ENCODE results near the gene POLA1.
"Not testable (repeated sequence)": the region's sequence is repeated elsewhere in the genome, so short reads cannot be mapped to it uniquely, and the experiment has no call there.

Gene POLA1

GRCh38 chrX:24796204-24796603 is 102.5 kb downstream of the POLA1 start:
- no peak for DNase-seq (ENCODE audit: low read depth in 1 of 2, low spot score in 1 of 2)

DNA sequence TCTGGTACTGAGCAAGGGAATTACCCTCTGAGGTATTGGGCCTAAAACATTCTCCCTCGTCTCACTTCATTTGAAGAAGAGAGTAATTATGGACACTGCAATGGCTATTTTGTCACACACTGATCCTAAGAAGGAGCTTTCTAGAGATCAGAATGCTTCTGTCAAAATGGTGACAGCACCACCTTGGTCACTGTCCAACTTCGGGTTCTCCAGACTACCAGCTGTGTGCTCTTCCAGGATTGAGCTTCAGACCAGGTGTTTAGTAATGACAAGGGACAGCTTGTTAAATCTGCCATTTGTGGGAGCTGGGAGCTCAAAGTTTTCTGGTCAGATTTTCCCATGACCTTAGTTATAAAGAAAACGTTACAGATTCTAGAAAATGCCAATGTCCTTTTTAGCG is 105.4 kb downstream of the POLA1 start:
- DNase-seq (ENCODE audit: low read depth in 1 of 2, low spot score in 1 of 2) = no peak

- DNase-seq (ENCODE audit: low read depth in 1 of 2, low spot score in 1 of 2) = no peak
These were observed 105.8 kb downstream of the POLA1 start for GRCh38 chrX:24799565-24799964.

GRCh38 chrX:24805201-24805600 is 111.5 kb downstream of the POLA1 start:
- DNase-seq (ENCODE audit: low read depth in 1 of 2, low spot score in 1 of 2) = no peak

DNA sequence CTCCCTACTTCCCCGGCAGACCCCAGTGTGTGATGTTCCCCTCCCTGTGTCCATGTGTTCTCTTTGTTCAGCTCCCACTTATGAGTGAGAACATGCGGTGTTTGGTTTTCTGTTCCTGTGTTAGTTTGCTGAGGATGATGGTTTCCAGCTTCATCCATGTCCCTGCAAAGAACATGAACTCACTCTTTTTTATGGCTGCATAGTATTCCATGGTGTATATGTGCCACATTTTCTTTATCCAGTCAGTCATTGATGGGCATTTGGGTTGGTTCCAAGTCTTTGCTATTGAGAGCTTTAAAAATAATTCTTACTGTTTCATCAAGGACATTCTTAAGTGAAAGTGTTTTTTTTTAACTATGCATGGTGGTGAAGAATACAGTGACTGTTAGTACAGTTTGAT is 126.1 kb downstream of the POLA1 start:
- not testable (repeated sequence) for DNase-seq (ENCODE audit: low read depth in 1 of 2, low spot score in 1 of 2)

- no peak for DNase-seq (ENCODE audit: low read depth in 1 of 2, low spot score in 1 of 2)
These were observed 134.4 kb downstream of the POLA1 start for GRCh38 chrX:24828147-24828546.

DNA sequence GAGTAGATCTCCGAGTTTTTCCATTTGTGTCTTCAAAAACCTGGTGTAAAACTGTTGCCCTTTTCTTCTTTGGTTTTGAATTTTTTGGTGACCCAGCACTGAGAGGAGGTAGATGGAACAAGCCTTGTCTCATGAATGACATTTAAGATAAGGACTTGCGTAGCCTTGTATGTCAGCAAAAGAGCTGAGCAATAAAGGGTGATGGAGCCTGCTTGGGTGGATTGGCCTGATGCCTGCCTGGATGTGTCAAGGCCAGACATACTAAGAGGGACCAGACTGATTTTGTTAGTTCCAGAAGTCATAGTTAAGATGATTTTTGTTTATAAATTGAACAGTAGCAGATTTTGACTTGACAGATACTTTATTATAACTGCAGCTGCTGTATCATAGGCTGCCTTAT is 134.9 kb downstream of the POLA1 start:
- DNase-seq (ENCODE audit: low read depth in 1 of 2, low spot score in 1 of 2) = no peak

- no peak for DNase-seq (ENCODE audit: low read depth in 1 of 2, low spot score in 1 of 2)
These were observed 140.0 kb downstream of the POLA1 start for GRCh38 chrX:24833695-24834094.

DNA sequence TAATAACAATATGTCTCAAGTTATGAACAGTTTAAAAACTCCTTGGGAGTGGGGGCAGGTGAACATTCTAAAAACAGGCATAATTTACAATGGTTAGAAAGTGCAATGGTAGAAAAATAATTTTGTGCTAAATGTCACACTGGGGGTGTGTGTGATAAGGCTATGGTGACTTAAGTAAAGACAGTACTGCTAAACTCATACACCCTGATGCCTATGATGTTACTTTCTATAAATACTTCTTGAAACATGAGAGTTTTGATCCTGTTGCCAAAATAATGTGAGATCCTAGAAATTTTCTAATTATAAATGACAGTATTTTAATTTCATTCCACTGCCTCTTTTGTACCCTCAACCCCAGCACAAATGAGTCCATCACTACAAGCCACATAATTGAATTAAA is 144.2 kb downstream of the POLA1 start:
- no peak for DNase-seq (ENCODE audit: low read depth in 1 of 2, low spot score in 1 of 2)

GRCh38 chrX:24838629-24839028 is 144.9 kb downstream of the POLA1 start:
- no peak for DNase-seq (ENCODE audit: low read depth in 1 of 2, low spot score in 1 of 2)

DNA sequence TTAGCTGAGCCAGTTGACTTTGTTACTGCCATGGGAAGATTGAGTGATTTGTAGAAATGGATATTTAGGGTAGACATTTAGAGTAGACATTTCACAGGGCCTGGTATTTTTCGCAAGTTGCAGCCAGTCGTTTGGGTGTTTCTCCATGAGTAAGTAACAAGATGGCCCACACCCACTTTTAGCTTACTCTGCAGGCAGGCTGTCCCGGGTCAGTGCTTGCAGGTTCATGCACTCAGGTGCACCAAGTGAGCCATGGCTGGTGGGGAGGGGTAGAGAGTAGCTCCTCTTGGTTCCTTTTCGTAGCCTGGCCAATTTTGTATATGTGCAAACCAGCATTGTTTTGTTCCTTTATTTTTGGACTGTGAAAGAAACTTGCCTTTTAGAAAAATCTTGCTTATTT is 145.6 kb downstream of the POLA1 start:
- DNase-seq (ENCODE audit: low read depth in 1 of 2, low spot score in 1 of 2) = no peak

DNA sequence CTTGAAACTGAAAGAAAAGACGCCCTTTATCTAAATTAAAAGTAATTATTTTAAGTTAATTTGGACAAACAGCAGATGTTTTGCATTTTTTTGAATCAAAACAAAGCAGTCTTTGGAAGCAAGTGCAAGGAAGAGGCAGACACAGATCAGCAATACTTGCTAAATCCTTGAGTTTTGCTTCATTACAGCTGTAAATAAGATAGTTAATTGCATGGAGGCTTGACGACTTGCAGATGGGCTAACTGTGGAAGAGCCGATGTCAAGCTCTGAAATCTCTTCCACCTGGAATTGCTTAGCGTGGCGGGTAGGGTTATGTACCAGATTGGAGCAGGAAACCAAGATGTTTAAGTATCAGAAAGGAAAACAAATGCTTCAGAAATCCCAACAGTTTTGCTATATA is 148.8 kb downstream of the POLA1 start:
- no peak for DNase-seq (ENCODE audit: low read depth in 1 of 2, low spot score in 1 of 2)

DNA sequence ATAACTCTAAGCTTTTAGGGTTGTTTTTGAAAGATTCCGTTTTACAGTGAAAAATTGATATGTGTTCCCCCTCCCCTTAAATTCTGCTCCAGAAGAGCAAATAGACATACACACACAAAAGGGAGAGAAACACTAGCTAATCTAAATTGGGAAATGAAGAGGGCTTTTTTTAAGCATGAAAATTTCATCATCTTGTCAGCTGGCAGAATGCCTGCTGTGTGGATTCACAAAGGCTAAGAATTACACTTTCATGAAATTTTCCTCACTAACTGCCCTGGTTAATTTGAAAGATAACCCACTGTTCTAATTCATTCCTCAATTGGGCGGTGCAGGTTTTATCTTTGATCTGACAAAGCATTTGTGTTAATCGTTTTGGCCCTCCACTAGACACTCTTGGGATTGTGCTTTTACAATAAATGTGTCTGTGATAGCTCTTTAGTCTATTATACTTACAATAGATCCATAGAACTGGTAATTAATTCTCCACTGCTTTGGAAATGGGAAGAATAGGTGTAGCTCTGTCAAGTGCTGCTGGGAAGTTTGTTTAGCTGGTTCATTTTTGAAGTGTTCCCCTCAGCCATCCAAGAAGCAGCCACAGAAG is 152.9 kb downstream of the POLA1 start:
- DNase-seq (ENCODE audit: low read depth in 1 of 2, low spot score in 1 of 2) = no peak

DNA sequence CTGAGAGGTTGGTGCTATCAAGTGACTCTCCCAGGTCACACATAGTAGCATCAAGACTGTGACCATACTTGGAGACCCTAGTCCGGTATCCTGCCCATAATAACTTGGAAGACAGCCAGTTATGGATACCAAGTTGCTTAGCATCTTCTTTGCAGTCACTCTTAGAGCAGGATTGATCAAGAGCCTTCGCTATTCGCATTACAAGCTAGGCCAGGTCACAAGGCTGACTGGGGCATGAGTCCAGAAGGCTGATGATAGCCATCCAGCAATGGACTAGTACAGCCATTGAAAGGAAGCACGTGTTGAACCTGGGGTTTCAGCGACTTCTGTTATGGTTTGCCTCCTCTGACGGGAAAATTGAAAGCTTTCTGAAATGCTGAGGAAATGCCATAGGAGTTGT is 157.6 kb downstream of the POLA1 start:
- no peak for DNase-seq (ENCODE audit: low read depth in 1 of 2, low spot score in 1 of 2)

DNA sequence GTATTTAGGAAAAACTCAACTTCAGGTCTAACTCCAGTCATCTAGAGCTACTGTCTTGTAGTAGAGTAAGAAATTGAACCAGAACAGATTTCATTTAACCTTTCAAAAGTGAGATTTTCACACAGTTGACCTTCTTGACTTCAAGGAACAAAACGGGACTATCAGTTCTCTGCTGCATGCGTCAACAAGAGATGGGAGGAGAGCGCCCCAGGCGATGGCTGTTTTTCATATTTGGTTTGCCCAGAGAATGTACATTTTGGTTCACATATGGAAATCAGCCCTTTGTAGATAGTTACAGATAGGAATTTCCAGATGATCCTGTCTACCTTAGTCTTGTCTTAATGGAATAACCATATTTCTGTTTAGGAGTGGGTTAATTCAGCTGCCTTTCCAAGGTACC is 158.1 kb downstream of the POLA1 start:
- no peak for DNase-seq (ENCODE audit: low read depth in 1 of 2, low spot score in 1 of 2)

DNA sequence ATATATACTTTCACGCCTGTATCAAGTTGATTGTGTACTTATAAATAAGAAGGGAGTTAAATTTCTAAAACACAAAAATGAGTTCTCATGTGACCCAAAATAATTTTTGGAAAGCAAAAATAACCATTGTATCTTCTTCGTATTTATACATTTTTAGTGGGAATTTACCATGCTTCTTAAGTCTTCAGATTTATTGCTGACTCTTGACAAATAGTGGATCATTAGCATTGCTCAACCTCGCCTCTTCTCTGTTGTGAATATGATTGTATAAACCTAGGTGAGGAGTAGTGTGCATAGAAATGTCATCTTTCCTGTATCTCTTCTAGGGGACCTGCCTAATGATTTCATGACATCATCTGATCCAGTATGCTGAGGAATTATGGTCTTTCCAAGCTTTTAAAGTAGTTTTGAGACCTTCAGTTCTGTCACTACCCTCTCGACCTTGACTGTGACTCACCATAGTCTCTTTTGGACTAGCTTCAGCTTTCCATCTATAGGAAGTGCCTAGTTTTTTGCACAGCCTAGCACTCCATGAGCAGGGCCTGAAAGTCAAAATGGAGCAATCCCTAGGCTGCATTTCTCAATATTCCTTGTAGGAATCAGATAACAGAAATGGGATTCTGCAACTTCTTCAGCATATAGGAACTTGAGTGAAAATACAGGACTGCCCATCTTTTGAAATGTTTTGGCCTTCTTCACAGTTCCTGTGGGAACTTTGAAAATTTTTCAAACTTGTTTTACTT is 164.5 kb downstream of the POLA1 start:
- no peak for DNase-seq (ENCODE audit: low read depth in 1 of 2, low spot score in 1 of 2)

DNA sequence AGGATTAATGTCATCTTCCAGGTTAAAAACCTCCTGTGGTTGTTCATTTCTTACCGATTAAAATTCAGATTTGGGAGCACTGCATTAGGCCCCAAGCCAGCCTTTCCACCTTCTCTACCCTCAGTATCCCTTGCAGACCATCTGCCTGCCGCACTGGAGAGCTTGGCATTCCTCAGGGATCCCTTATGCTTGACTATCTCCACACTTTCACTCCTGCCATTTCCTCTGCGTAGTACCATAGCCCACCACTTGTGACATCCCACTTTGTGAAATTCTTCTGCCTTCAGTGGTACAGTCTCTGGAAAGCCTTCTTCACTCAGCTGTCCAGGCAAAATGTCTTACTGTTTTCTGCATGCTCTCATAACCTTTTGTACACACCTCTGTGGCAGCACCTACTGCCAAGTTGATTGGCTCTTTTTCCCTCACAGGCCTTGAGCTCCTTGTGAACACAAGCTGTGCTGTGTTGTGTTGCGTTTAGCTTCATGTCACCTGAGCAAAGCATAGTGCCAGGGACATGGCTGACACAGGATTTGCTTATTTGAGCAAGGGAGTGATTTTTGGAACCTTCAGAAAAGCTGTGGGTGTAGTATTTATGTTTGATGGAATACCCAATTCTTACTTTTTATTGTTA is 165.6 kb downstream of the POLA1 start:
- no peak for DNase-seq (ENCODE audit: low read depth in 1 of 2, low spot score in 1 of 2)

DNA sequence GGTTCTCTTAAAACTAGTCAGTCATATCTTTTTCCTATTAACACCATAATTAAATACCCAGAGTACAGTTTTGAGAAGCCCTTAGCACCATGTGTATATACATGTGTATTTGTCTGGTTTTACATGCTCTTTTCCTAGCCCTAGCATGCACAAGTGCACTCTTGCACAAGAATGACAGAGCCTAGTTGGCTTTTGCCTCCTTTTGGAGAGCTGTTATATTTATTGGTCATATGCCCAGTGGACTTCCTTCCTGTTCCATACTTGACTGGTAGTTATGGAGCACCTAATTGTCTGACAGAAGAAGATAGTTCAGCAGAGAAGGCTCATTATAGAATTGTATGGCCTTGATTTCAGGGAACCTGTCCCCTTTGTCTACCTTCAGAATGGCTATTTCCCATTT is 166.4 kb downstream of the POLA1 start:
- no peak for DNase-seq (ENCODE audit: low read depth in 1 of 2, low spot score in 1 of 2)

GRCh38 chrX:24862343-24862742 is 168.6 kb downstream of the POLA1 start:
- DNase-seq (ENCODE audit: low read depth in 1 of 2, low spot score in 1 of 2) = no peak

DNA sequence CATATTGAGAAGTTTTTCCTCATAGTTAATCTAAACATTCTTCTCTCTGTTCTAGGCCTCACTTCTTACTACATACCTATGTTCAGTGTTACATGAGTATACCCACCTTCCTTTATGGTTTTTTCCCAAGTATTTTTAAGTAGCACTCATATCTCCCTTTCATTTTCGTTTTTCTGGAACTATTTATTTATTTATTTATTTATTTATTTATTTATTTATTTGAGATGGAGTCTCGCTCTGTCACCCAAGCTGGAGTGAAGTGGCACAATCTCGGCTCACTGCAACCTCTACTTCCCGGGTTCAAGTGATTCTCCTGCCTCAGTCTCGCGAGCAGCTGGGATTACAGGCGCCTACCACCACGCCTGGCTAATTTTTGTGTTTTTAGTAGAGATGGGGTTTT is 170.1 kb downstream of the POLA1 start:
- not testable (repeated sequence) for DNase-seq (ENCODE audit: low read depth in 1 of 2, low spot score in 1 of 2)

DNA sequence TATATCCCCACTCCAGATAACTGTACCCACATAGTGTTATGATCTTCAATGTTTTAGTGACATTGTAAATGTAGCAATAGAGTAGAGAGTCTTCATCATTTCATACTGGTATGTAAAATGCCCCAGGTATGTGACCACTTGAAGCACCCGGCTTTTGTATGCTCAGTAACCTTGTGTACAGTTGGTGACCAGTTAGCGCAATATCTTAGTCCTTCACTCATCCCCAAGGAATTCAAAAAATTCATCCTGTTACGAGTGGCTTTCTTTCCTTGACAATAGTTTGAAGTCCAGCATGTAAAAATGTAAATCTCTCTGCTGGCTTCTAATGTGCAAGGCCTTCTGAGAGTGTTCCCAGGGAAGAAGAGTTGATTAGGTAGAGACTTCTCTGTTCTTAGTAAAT is 176.4 kb downstream of the POLA1 start:
- DNase-seq (ENCODE audit: low read depth in 1 of 2, low spot score in 1 of 2) = no peak

- no peak for DNase-seq (ENCODE audit: low read depth in 1 of 2, low spot score in 1 of 2)
These were observed 181.0 kb downstream of the POLA1 start for GRCh38 chrX:24874604-24875247.
